ENCODE results near the gene IFNA13.
A peak's percentile ranks its signal among the peaks of the same experiment; 100 is the strongest.
"Not testable (repeated sequence)": the region's sequence is repeated elsewhere in the genome, so short reads cannot be mapped to it uniquely, and the experiment has no call there.

Gene IFNA13

GRCh38 chr9:21367957-21368356 lies at the start of gene IFNA13:
Gene IFNA13, minus strand, starts transcription at chr9:21368057. Its CDS starts 47 bp downstream, at chr9:21368010.
- no peak for DNase-seq (ENCODE audit: low read depth)

- no peak for DNase-seq (ENCODE audit: low read depth)
Observed at GRCh38 chr9:21415493-21416267, 47.8 kb upstream of the IFNA13 start.

GRCh38 chr9:21414220-21414940 lies 46.5 kb upstream of the IFNA13 start:
- no peak for DNase-seq (ENCODE audit: low read depth)

- DNase-seq (ENCODE audit: low read depth) = no peak
Observed at GRCh38 chr9:21413624-21414023, 45.8 kb upstream of the IFNA13 start.

- no peak for DNase-seq (ENCODE audit: low read depth)
Observed at GRCh38 chr9:21413151-21413550, 45.3 kb upstream of the IFNA13 start.

- no peak for DNase-seq (ENCODE audit: low read depth)
Observed at GRCh38 chr9:21412107-21412506, 44.2 kb upstream of the IFNA13 start.

GRCh38 chr9:21408817-21409216 lies 41.0 kb upstream of the IFNA13 start, which contains the start of gene IFNA8:
Gene IFNA8, plus strand, starts transcription at chr9:21409117. Its CDS starts 60 bp downstream, at chr9:21409177.
- DNase-seq (ENCODE audit: low read depth) = no peak

GRCh38 chr9:21404146-21404545 lies 36.3 kb upstream of the IFNA13 start:
- no peak for DNase-seq (ENCODE audit: low read depth)

GRCh38 chr9:21402386-21403251 lies 34.8 kb upstream of the IFNA13 start:
- no peak for DNase-seq (ENCODE audit: low read depth)

GRCh38 chr9:21399956-21400355 lies 32.1 kb upstream of the IFNA13 start:
- no peak for DNase-seq (ENCODE audit: low read depth)

GRCh38 chr9:21398955-21399489 lies 31.2 kb upstream of the IFNA13 start:
- no peak for DNase-seq (ENCODE audit: low read depth)

- DNase-seq (ENCODE audit: low read depth) = peak; percentile 37
Observed at GRCh38 chr9:21395778-21396717, 28.2 kb upstream of the IFNA13 start.

GRCh38 chr9:21392270-21392669 lies 24.4 kb upstream of the IFNA13 start:
- no peak for DNase-seq (ENCODE audit: low read depth)

GRCh38 chr9:21385131-21385670 lies 17.3 kb upstream of the IFNA13 start, which contains the start of gene IFNA2:
Gene IFNA2, minus strand, starts transcription at chr9:21385398. Its CDS starts 69 bp downstream, at chr9:21385329.
- DNase-seq (ENCODE audit: low read depth) = no peak

- no peak for DNase-seq (ENCODE audit: low read depth)
Observed at GRCh38 chr9:21383627-21384026, 15.8 kb upstream of the IFNA13 start.

GRCh38 chr9:21381448-21382339 lies 13.8 kb upstream of the IFNA13 start:
- no peak for DNase-seq (ENCODE audit: low read depth)

GRCh38 chr9:21371467-21371866 lies 3.6 kb upstream of the IFNA13 start:
- not testable (repeated sequence) for DNase-seq (ENCODE audit: low read depth)

- not testable (repeated sequence) for DNase-seq (ENCODE audit: low read depth)
Observed at GRCh38 chr9:21367169-21367568, 688 bp downstream of the IFNA13 start.

- DNase-seq (ENCODE audit: low read depth) = no peak
Observed at GRCh38 chr9:21362287-21362686, 5.6 kb downstream of the IFNA13 start.
